Hepatic stellate cell (primary cell): ENCODE results near the gene MTA3.
"Not testable (repeated sequence)": the region's sequence is repeated elsewhere in the genome, so short reads cannot be mapped to it uniquely, and the experiment has no call there.

Experiments used
- DNase-seq: peaks from one replicate; pipeline ENCODE4 v3.0.0; 2011; ENCODE audit warnings: low spot score

The MTA3 gene

GRCh38 chr2:42663106-42663780 is 94.8 kb downstream of the MTA3 start:
- peak; percentile 62 for DNase-seq

GRCh38 chr2:42663828-42664227 is 95.4 kb downstream of the MTA3 start:
- DNase-seq, result no peak

GRCh38 chr2:42673989-42674579 is 105.7 kb downstream of the MTA3 start:
- no peak for DNase-seq

- no peak for DNase-seq
Measured at GRCh38 chr2:42675815-42676214, 107.4 kb downstream of the MTA3 start.

- no peak for DNase-seq
Measured at GRCh38 chr2:42685303-42685702, 116.9 kb downstream of the MTA3 start.

GRCh38 chr2:42693013-42693615 is 124.7 kb downstream of the MTA3 start:
- DNase-seq, result no peak

GRCh38 chr2:42693688-42694479 is 125.5 kb downstream of the MTA3 start:
- DNase-seq, result no peak

- no peak for DNase-seq
Measured at GRCh38 chr2:42696987-42697386, 128.6 kb downstream of the MTA3 start.

GRCh38 chr2:42698940-42699339 is 130.5 kb downstream of the MTA3 start:
- no peak for DNase-seq

- no peak for DNase-seq
Measured at GRCh38 chr2:42706836-42707235, 138.4 kb downstream of the MTA3 start.

GRCh38 chr2:42708179-42708578 is 139.7 kb downstream of the MTA3 start:
- no peak for DNase-seq

- DNase-seq, result no peak
Measured at GRCh38 chr2:42711896-42712295, 143.5 kb downstream of the MTA3 start.

GRCh38 chr2:42712934-42713333 is 144.5 kb downstream of the MTA3 start:
- no peak for DNase-seq

- no peak for DNase-seq
Measured at GRCh38 chr2:42713920-42714319, 145.5 kb downstream of the MTA3 start.

- no peak for DNase-seq
Measured at GRCh38 chr2:42714686-42715085, 146.3 kb downstream of the MTA3 start.

GRCh38 chr2:42721898-42722297 is 153.5 kb downstream of the MTA3 start:
- DNase-seq, result no peak

- peak; percentile 40 for DNase-seq
Measured at GRCh38 chr2:42722320-42723190, 154.1 kb downstream of the MTA3 start.

GRCh38 chr2:42723465-42723864 is 155.0 kb downstream of the MTA3 start:
- no peak for DNase-seq

- no peak for DNase-seq
Measured at GRCh38 chr2:42724886-42725285, 156.5 kb downstream of the MTA3 start.

GRCh38 chr2:42725657-42726056 is 157.2 kb downstream of the MTA3 start:
- no peak for DNase-seq

- DNase-seq, result no peak
Measured at GRCh38 chr2:42726680-42727079, 158.2 kb downstream of the MTA3 start.

GRCh38 chr2:42731316-42731715 is 162.9 kb downstream of the MTA3 start:
- DNase-seq, result not testable (repeated sequence)
